ENCODE results near the gene ASMTL. TPM values are rescaled to one million over a fixed set of nuclear protein-coding genes. Genes with fewer than 3 reads are reported as not detected.

Gene ASMTL
- total RNA-seq, 1 donor = 16.4 TPM

- TF ChIP-seq CTCF (IDR thresholded peaks at IDR 0.05; ENCODE audit: insufficient read depth, low read depth, low read length) = no peak
- DNase-seq (ENCODE audit: low read depth) = no peak
- H3K4me3 ChIP-seq (ENCODE audit: low read depth, low read length) = peak overlapping the region; percentile 29
Measured at GRCh38 chrX:1394731-1395501, 57.8 kb downstream of the ASMTL start.

- H3K4me3 ChIP-seq (ENCODE audit: low read depth, low read length) = peak overlapping the region; percentile 84
- no peak for TF ChIP-seq CTCF (IDR thresholded peaks at IDR 0.05; ENCODE audit: insufficient read depth, low read depth, low read length)
- DNase-seq (ENCODE audit: low read depth) = no peak
Measured at GRCh38 chrX:1393871-1394615, 58.7 kb downstream of the ASMTL start.

GRCh38 chrX:1392376-1393068 is 60.2 kb downstream of the ASMTL start:
- peak overlapping the region; percentile 84 for H3K4me3 ChIP-seq (ENCODE audit: low read depth, low read length)
- TF ChIP-seq CTCF (IDR thresholded peaks at IDR 0.05; ENCODE audit: insufficient read depth, low read depth, low read length) = no peak
- DNase-seq (ENCODE audit: low read depth) = peak; percentile 68

- H3K4me3 ChIP-seq (ENCODE audit: low read depth, low read length) = peak within 1 kb of the TSS; percentile 84
- peak; percentile 97 for DNase-seq (ENCODE audit: low read depth)
- TF ChIP-seq CTCF (IDR thresholded peaks at IDR 0.05; ENCODE audit: insufficient read depth, low read depth, low read length) = no peak
Measured at GRCh38 chrX:1391707-1392375, 60.9 kb downstream of the ASMTL start, which contains the start of gene SLC25A6. SLC25A6 (minus strand) TSS chrX:1392113; CDS start chrX:1392009, 104 bp downstream.

- DNase-seq (ENCODE audit: low read depth) = no peak
- peak overlapping the region; percentile 82 for H3K4me3 ChIP-seq (ENCODE audit: low read depth, low read length)
- no peak for TF ChIP-seq CTCF (IDR thresholded peaks at IDR 0.05; ENCODE audit: insufficient read depth, low read depth, low read length)
Measured at GRCh38 chrX:1391370-1391706, 61.4 kb downstream of the ASMTL start.

- no peak for TF ChIP-seq CTCF (IDR thresholded peaks at IDR 0.05; ENCODE audit: insufficient read depth, low read depth, low read length)
- DNase-seq (ENCODE audit: low read depth) = no peak
- H3K4me3 ChIP-seq (ENCODE audit: low read depth, low read length) = peak overlapping the region; percentile 82
Measured at GRCh38 chrX:1390621-1391369, 61.9 kb downstream of the ASMTL start.
